Smooth muscle cell (in vitro differentiated cells): ENCODE data around the gene SEMA4C. TPM values are rescaled to one million over a fixed set of nuclear protein-coding genes. Genes with fewer than 3 reads are reported as not detected.

ENCODE experiments used
- DNase-seq: peaks from one replicate; lab custom pipeline; 2025; ENCODE audit not compliant: unreplicated experiment; lab: John Stamatoyannopoulos, UW
- H2AFZ ChIP-seq: fragments of 200-600 bp; sonication (generic); 2 replicates; pipeline ENCODE4 v1.6.0; 2016; ENCODE audit warnings: antibody characterized with exemption, low read depth, mild to moderate bottlenecking
- H3F3A ChIP-seq: fragments of 200-600 bp; sonication (generic); 2 replicates; pipeline ENCODE4 v1.6.0; 2017; ENCODE audit warnings: antibody characterized with exemption, low read depth
- H3K27ac ChIP-seq: fragments of 200-600 bp; sonication (generic); 2 replicates; pipeline ENCODE4 v1.5.1; 2016; ENCODE audit warnings: low read depth, mild to moderate bottlenecking
- H3K27me3 ChIP-seq: fragments of 200-600 bp; sonication (generic); 2 replicates; pipeline ENCODE4 v1.6.1; 2016; ENCODE audit warnings: low read depth, mild to moderate bottlenecking
- H3K36me3 ChIP-seq: fragments of 200-600 bp; sonication (generic); 2 replicates; pipeline ENCODE4 v1.5.1; 2016; ENCODE audit warnings: low read depth
- H3K4me1 ChIP-seq: fragments of 200-600 bp; sonication (generic); 2 replicates; pipeline ENCODE4 v1.5.1; 2016; ENCODE audit warnings: low read depth
- H3K4me2 ChIP-seq: fragments of 200-600 bp; sonication (generic); 2 replicates; pipeline ENCODE4 v1.6.0; 2016; ENCODE audit warnings: mild to moderate bottlenecking
- H3K4me3 ChIP-seq: fragments of 200-600 bp; sonication (generic); 2 replicates; pipeline ENCODE4 v1.5.1; 2016; ENCODE audit warnings: mild to moderate bottlenecking
- H3K79me2 ChIP-seq: fragments of 200-600 bp; sonication (generic); 2 replicates; pipeline ENCODE4 v1.6.0; 2016; ENCODE audit warnings: low read depth, mild to moderate bottlenecking
- H3K9ac ChIP-seq: fragments of 200-600 bp; sonication (generic); 2 replicates; pipeline ENCODE4 v1.6.0; 2016; ENCODE audit warnings: low read depth
- H3K9me3 ChIP-seq: fragments of 200-600 bp; sonication (generic); replicated peaks from 2 replicates; pipeline ENCODE4 v1.5.1; 2016; ENCODE audit warnings: low read depth
- H4K20me1 ChIP-seq: fragments of 200-600 bp; sonication (generic); 2 replicates; pipeline ENCODE4 v1.6.0; 2016; ENCODE audit warnings: low read depth
- WGBS: methylation state at CpG from one replicate; pipeline ENCODE4 v1.1.7; 2016; ENCODE audit warnings: low lambda C conversion rate; 5-methylcytosine and 5-hydroxymethylcytosine counted together
- polyA plus RNA-seq: library from polyadenylated mRNA; unstranded; fragments of >200 nt; fragmentation: Nextera tagmentation; extraction: Ambion mirVana; gene quantifications from 2 replicates; pipeline ENCODE4 v1.2.1, GENCODE V29; 2016
- total RNA-seq: library from RNA; depleted of rRNA; stranded (reverse); fragments of >200 nt; gene quantifications from 2 replicates; pipeline ENCODE4 v1.2.3, GENCODE V29; 2014
- TF ChIP-seq, protein P1 (sequence below): fragments of 200-600 bp; sonication (generic); IDR thresholded peaks from 2 replicates; pipeline ENCODE4 v1.5.1; 2017; ENCODE audit warnings: borderline replicate concordance, mild to moderate bottlenecking, antibody characterized with exemption; ENCODE audit not compliant: insufficient read depth, poor library complexity, severe bottlenecking

SEMA4C gene
- total and polyA plus RNA-seq, 2 experiments from 2014 or later: 40.7 to 41.0 TPM

DNA sequence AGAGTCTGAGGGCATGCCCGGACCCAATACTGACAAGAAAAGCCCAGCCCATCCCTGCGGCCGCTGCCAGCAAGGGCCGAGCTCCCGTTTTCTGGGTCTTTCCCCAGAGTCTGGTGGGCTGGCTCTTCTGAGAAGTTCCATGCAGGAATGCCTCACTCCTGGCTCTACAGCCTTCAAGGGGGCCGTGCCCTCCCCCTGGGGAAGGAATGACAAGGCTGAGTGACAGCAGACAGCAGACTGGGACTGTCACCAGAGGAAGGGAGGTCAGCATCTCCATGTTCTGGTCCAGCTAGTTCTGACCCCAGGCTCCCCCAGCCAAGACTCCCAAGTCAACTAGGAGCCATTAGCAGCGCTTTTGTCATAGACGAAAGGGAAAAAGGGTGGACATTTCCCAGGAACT lies 13.0 kb upstream of the SEMA4C start:
- no peak overlapping the region for H2AFZ ChIP-seq
- WGBS: 70% methylated on average over 8 of the region's 8 CpGs
- TF ChIP-seq, protein P1, sequence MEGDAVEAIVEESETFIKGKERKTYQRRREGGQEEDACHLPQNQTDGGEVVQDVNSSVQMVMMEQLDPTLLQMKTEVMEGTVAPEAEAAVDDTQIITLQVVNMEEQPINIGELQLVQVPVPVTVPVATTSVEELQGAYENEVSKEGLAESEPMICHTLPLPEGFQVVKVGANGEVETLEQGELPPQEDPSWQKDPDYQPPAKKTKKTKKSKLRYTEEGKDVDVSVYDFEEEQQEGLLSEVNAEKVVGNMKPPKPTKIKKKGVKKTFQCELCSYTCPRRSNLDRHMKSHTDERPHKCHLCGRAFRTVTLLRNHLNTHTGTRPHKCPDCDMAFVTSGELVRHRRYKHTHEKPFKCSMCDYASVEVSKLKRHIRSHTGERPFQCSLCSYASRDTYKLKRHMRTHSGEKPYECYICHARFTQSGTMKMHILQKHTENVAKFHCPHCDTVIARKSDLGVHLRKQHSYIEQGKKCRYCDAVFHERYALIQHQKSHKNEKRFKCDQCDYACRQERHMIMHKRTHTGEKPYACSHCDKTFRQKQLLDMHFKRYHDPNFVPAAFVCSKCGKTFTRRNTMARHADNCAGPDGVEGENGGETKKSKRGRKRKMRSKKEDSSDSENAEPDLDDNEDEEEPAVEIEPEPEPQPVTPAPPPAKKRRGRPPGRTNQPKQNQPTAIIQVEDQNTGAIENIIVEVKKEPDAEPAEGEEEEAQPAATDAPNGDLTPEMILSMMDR: no peak

DNA sequence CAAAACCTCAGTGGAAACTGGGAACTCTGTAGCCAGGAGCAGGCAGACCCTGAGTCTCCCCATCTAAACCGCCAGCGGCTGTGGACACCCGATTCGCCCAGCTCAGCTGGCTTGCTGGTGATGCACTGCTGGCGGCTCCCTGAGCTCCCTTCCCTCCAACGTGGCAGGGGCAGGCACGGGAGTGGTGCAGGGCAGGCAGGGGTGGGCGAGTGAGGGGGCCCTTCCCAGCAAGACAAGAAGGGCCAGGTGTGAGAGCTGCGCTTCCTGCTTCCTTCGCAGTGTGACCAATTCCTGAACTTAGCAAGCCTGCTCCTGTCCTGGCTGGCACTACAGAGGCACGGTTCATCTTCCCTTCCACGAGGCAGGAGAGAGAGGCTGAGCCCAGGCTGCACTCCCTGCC lies 12.3 kb upstream of the SEMA4C start:
- TF ChIP-seq, protein P1: no peak

More for the DNA sequence above, 13.0 kb upstream of the SEMA4C start:
- H3K4me1 ChIP-seq: peaks cover 26% of the 10 kb centered on the region
- H3K27ac ChIP-seq: no peak overlapping the region
- H3K4me3 ChIP-seq: no peak overlapping the region
- H4K20me1 ChIP-seq: no peaks in the 10 kb centered on the region
- H3K36me3 ChIP-seq: no peaks in the 10 kb centered on the region
- H3K79me2 ChIP-seq: no peaks in the 10 kb centered on the region
- H3F3A ChIP-seq: peaks cover 11% of the 10 kb centered on the region
- H3K4me2 ChIP-seq: no peak overlapping the region
- H3K27me3 ChIP-seq: no peaks in the 10 kb centered on the region
- H3K9me3 ChIP-seq: no peaks in the 10 kb centered on the region
- no peak for DNase-seq
- no peak overlapping the region for H3K9ac ChIP-seq

DNA sequence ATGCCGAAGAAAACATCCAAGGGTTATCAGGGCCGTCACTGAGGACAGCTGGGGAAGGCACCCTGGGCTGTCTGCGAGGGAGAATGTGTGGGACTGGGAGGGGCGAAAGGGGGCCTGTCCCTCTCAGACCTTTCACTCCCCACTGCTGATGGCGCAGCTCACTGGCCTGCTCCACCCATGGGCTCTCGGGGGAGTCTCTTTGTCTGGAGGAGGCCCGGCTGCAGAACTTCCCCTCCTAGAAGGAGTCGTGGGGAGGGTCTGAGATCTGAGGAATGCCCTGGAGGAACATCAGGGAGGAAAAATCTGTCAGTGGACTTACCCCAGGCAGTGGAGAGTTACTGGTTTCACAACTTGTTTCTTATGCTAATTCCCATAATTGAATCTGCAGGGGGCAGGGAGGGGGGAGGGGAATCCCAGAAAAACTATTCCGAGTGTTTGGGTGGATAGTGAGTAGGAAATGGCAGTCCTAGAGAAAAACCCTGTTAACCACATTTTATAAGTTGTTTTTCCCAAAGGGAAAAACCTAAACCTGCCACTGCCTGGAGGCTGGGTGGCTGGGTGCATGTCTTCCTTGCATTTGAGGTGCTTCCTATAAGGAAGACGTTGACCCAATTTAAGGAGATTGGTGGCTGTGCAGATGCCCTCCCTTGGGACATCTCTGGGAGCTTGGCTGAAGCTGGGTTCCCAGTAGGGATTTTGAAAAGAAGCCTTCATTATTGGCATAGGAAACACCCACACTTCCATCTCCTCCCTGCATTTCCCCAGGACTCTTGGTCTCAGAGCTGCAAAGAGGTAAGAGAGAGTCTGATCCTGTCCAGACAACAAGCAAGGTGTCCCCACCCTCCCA lies 11.7 kb upstream of the SEMA4C start:
- no peak for DNase-seq
- peak overlapping the region; percentile 24 for H3K27ac ChIP-seq
- peaks cover 3% of the 10 kb centered on the region for H3F3A ChIP-seq
- H3K4me1 ChIP-seq: peaks cover 23% of the 10 kb centered on the region
- no peaks in the 10 kb centered on the region for H3K27me3 ChIP-seq
- H3K9me3 ChIP-seq: no peaks in the 10 kb centered on the region
- WGBS: 6% methylated on average over 9 of the region's 10 CpGs
- H4K20me1 ChIP-seq: no peaks in the 10 kb centered on the region
- peak overlapping the region; percentile 68 for H3K4me2 ChIP-seq
- no peaks in the 10 kb centered on the region for H3K79me2 ChIP-seq
- no peak overlapping the region for H3K4me3 ChIP-seq
- H2AFZ ChIP-seq: peak overlapping the region; percentile 89
- no peak overlapping the region for H3K9ac ChIP-seq
- no peaks in the 10 kb centered on the region for H3K36me3 ChIP-seq
- TF ChIP-seq, protein P1: no peak

More for the DNA sequence above, 12.3 kb upstream of the SEMA4C start:
- Histone ChIP-seq H3K79me2 (no peaks in the 10 kb centered on the region), H3K4me2 (peak overlapping the region; percentile 68), H3K36me3 (no peaks in the 10 kb centered on the region), H3K27ac (peak overlapping the region; percentile 24), H4K20me1 (no peaks in the 10 kb centered on the region), H3K27me3 (no peaks in the 10 kb centered on the region), H3K9me3 (no peaks in the 10 kb centered on the region), H3K4me1 (peaks cover 20% of the 10 kb centered on the region), H3F3A (peaks cover 5% of the 10 kb centered on the region), H2AFZ (no peak overlapping the region), H3K9ac (no peak overlapping the region), H3K4me3 (no peak overlapping the region)
- no peak for DNase-seq
- 40% methylated on average over 12 of the region's 12 CpGs for WGBS
